Hepatocyte (in vitro differentiated cells): ENCODE results near the gene CELF4.

Experiments used
- EZH2 ChIP-seq: fragments of 200-600 bp; sonication (generic); IDR thresholded peaks from 2 replicates; pipeline ENCODE4 v1.6.1; 2016; ENCODE audit warnings: antibody characterized with exemption, mild to moderate bottlenecking, borderline replicate concordance
- EZH2phosphoT487 ChIP-seq: fragments of 200-600 bp; sonication (generic); IDR thresholded peaks from one replicate; pipeline ENCODE4 v1.6.1; 2018; ENCODE audit warnings: antibody characterized with exemption, mild to moderate bottlenecking, low read depth, moderate library complexity; ENCODE audit not compliant: unreplicated experiment, severe bottlenecking
- TF ChIP-seq, protein P1 (sequence below): fragments of 200-600 bp; sonication (generic); IDR thresholded peaks from 2 replicates; pipeline ENCODE4 v1.5.1; 2016; ENCODE audit warnings: antibody characterized with exemption, mild to moderate bottlenecking; ENCODE audit not compliant: poor library complexity

DNA sequence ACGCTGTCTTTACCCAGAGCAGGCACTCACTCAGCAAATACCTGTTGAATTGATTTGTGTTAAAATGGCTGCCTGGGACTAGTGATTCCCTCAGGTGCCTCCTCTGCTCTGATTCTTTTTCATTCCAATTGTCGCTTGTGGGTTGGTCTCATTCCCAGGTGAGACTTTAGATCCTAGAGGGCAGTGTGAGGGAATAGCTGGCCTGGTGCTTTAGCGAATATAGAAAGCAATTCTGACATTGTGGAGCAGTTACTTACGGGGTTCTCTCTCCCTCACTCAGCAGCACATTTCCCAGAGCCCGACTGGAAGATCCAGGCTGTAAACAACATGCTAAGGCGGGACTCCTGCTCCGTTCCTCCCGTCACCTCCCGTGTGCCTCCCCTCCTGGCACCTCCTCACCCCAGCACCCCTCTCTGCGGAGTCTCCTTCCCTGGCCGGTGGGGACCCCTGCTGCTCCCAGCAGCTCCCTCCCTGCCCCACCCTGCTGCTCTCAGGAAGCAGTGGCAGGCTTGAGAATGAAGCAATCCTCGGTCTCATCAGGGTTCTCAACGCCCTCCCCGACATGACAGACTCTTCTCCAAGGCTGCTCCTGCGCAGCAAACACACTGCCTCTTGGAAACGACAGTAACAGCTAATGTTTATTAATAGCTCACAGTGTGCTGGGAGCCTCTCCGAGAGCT, 26.9 kb downstream of the CELF4 start:
- TF ChIP-seq, protein P1, sequence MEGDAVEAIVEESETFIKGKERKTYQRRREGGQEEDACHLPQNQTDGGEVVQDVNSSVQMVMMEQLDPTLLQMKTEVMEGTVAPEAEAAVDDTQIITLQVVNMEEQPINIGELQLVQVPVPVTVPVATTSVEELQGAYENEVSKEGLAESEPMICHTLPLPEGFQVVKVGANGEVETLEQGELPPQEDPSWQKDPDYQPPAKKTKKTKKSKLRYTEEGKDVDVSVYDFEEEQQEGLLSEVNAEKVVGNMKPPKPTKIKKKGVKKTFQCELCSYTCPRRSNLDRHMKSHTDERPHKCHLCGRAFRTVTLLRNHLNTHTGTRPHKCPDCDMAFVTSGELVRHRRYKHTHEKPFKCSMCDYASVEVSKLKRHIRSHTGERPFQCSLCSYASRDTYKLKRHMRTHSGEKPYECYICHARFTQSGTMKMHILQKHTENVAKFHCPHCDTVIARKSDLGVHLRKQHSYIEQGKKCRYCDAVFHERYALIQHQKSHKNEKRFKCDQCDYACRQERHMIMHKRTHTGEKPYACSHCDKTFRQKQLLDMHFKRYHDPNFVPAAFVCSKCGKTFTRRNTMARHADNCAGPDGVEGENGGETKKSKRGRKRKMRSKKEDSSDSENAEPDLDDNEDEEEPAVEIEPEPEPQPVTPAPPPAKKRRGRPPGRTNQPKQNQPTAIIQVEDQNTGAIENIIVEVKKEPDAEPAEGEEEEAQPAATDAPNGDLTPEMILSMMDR, result no peak
- TF ChIP-seq EZH2phosphoT487, result no peak
- TF ChIP-seq EZH2, result no peak
